ENCODE measurements around the gene UBE2H.

- TF ChIP-seq CTCF (IDR thresholded peaks at IDR 0.05; ENCODE audit: low read length): no peak
- TF ChIP-seq EZH2 (optimal IDR thresholded peaks at IDR 0.05; ENCODE audit: low read depth, low read length): no peak
Observed at GRCh38 chr7:129882531-129882930, 70.2 kb downstream of the UBE2H start.

Measured in MM.1S (cell line).